GM12891 (cell line): ENCODE results near the gene FAM210A.

Experiments used
- PAX5 ChIP-seq: IDR thresholded peaks from 2 replicates; pipeline ENCODE4 v1.6.1; 2011; ENCODE audit warnings: low read length, moderate library complexity, mild to moderate bottlenecking; ENCODE audit not compliant: insufficient read depth, severe bottlenecking
- POLR2A ChIP-seq: IDR thresholded peaks from 2 replicates; pipeline ENCODE4 v1.6.1; 2011; ENCODE audit warnings: low read depth, low read length, control low read depth
- POLR2AphosphoS5 ChIP-seq: IDR thresholded peaks from 2 replicates; pipeline ENCODE4 v1.6.1; 2011; ENCODE audit warnings: low read depth, low read length, control low read depth
- POU2F2 ChIP-seq: IDR thresholded peaks from 2 replicates; pipeline ENCODE4 v1.6.1; 2011; ENCODE audit warnings: low read depth, mild to moderate bottlenecking, control low read depth, low read length, moderate library complexity
- SPI1 ChIP-seq: IDR thresholded peaks from 2 replicates; pipeline ENCODE4 v1.6.1; 2011; ENCODE audit warnings: low read depth, low read length, control low read depth

- TF ChIP-seq POLR2A: no peak
- no peak for TF ChIP-seq POLR2AphosphoS5
- no peak for TF ChIP-seq PAX5
- TF ChIP-seq POU2F2: no peak
- TF ChIP-seq SPI1: no peak
These were observed 594 bp upstream of the FAM210A start for GRCh38 chr18:13726972-13727331.
